GM10266 (cell line): ENCODE results near the gene XXYLT1.

Experiments used
- DNase-seq: peaks from one replicate; pipeline ENCODE4 v3.0.0; 2012; ENCODE audit errors: extremely low spot score
- CTCF ChIP-seq: IDR thresholded peaks from 2 replicates; pipeline ENCODE4 v1.5.1; 2012; ENCODE audit warnings: mild to moderate bottlenecking, low read depth; ENCODE audit not compliant: control insufficient read depth, insufficient read depth; ENCODE audit errors: missing control alignments

The XXYLT1 gene

GRCh38 chr3:195214381-195214780 lies 56.6 kb downstream of the XXYLT1 start:
- DNase-seq, result no peak
- TF ChIP-seq CTCF, result no peak

- TF ChIP-seq CTCF, result no peak
- DNase-seq, result no peak
Observed at GRCh38 chr3:195213639-195214315, 57.2 kb downstream of the XXYLT1 start.

GRCh38 chr3:195212749-195213375 lies 58.1 kb downstream of the XXYLT1 start:
- TF ChIP-seq CTCF, result no peak
- DNase-seq, result no peak

- DNase-seq, result no peak
- TF ChIP-seq CTCF, result no peak
Observed at GRCh38 chr3:195212033-195212748, 58.8 kb downstream of the XXYLT1 start.

- no peak for DNase-seq
- no peak for TF ChIP-seq CTCF
Observed at GRCh38 chr3:195210266-195210973, 60.5 kb downstream of the XXYLT1 start.

- TF ChIP-seq CTCF, result no peak
- DNase-seq, result no peak
Observed at GRCh38 chr3:195209847-195210265, 61.1 kb downstream of the XXYLT1 start.
